ENCODE results near the gene FAM24B.

GRCh38 chr10:122884166-122884565 is 4.8 kb upstream of the FAM24B start:
- TF ChIP-seq CTCF (conservative IDR thresholded peaks at IDR 0.05) (no peak), EZH2 (IDR thresholded peaks at IDR 0.05; ENCODE audit: low read depth) (no peak)

Data from PC-9 (cell line).